GM21528 (cell line): ENCODE results near the gene GALNT2.
A peak's percentile ranks its signal among the peaks of the same experiment; 100 is the strongest.

Source experiments
- ATAC-seq: cut with Tn5 transposase; IDR thresholded peaks from one replicate; pipeline ENCODE4 v1.9.1; 2021; ENCODE audit warnings: mild to moderate bottlenecking, moderate library complexity; ENCODE audit not compliant: unreplicated experiment, low FRiP score

The GALNT2 gene

GRCh38 chr1:230243583-230244353 is 176.7 kb downstream of the GALNT2 start:
- no peak for ATAC-seq

- no peak for ATAC-seq
These were observed 179.5 kb downstream of the GALNT2 start for GRCh38 chr1:230246551-230246950.

- no peak for ATAC-seq
These were observed 181.2 kb downstream of the GALNT2 start for GRCh38 chr1:230248016-230248888.

- no peak for ATAC-seq
These were observed 181.8 kb downstream of the GALNT2 start for GRCh38 chr1:230248889-230249270.

GRCh38 chr1:230249695-230250480 is 182.8 kb downstream of the GALNT2 start:
- no peak for ATAC-seq

GRCh38 chr1:230250666-230251065 is 183.6 kb downstream of the GALNT2 start:
- no peak for ATAC-seq

- ATAC-seq = peak; percentile 69
These were observed 184.7 kb downstream of the GALNT2 start for GRCh38 chr1:230251644-230252191.

- ATAC-seq = no peak
These were observed 186.1 kb downstream of the GALNT2 start for GRCh38 chr1:230253150-230253549.

- ATAC-seq = no peak
These were observed 187.2 kb downstream of the GALNT2 start for GRCh38 chr1:230254265-230254664.

GRCh38 chr1:230255116-230255515 is 188.1 kb downstream of the GALNT2 start:
- no peak for ATAC-seq

GRCh38 chr1:230255991-230256390 is 189.0 kb downstream of the GALNT2 start:
- ATAC-seq = no peak

GRCh38 chr1:230256896-230257295 is 189.9 kb downstream of the GALNT2 start:
- no peak for ATAC-seq

GRCh38 chr1:230259621-230260020 is 192.6 kb downstream of the GALNT2 start:
- ATAC-seq = no peak

GRCh38 chr1:230260831-230261230 is 193.8 kb downstream of the GALNT2 start:
- no peak for ATAC-seq

- ATAC-seq = no peak
These were observed 195.1 kb downstream of the GALNT2 start for GRCh38 chr1:230261928-230262650.

GRCh38 chr1:230262867-230263567 is 196.0 kb downstream of the GALNT2 start:
- ATAC-seq = no peak

- ATAC-seq = no peak
These were observed 196.6 kb downstream of the GALNT2 start for GRCh38 chr1:230263568-230264195.

GRCh38 chr1:230264342-230264741 is 197.3 kb downstream of the GALNT2 start:
- ATAC-seq = no peak
